Heart left ventricle (tissue), 16 donors: ENCODE data around the gene SFN. TPM values are rescaled to one million over a fixed set of nuclear protein-coding genes. Genes with fewer than 3 reads are reported as not detected.

Experiments
- ATAC-seq, 4 donors: fragments of 200-7000 bp; cut with Tn5 transposase; one replicate each; pipeline ENCODE4 v1.9.1; 2020 to 2022; ENCODE audit warnings: moderate library complexity in 4 of 4, mild to moderate bottlenecking in 3 of 4, moderate number of reproducible peaks in 1 of 4
- DNase-seq, 5 donors: peaks; one replicate each; pipeline ENCODE4 v3.0.0-alpha.2; 2020
- H3K27ac ChIP-seq, 12 donors: fragments of 200-600 bp; sonication (generic) in 4 of 12; one replicate each; pipeline versions ENCODE4 v1.5.0 to v1.8.0; 2016 to 2022; ENCODE audit warnings: mild to moderate bottlenecking in 2 of 12
- H3K27me3 ChIP-seq, 9 donors: fragments of 200-600 bp; sonication (generic) in 2 of 9; one replicate each; pipeline versions ENCODE4 v1.5.1 to v1.8.0; 2016 to 2022; ENCODE audit warnings: mild to moderate bottlenecking in 3 of 9
- H3K36me3 ChIP-seq, 9 donors: fragments of 200-600 bp; sonication (generic) in 2 of 9; one replicate each; pipeline versions ENCODE4 v1.5.0 to v1.8.0; 2018 to 2022; ENCODE audit warnings: mild to moderate bottlenecking in 2 of 9
- H3K4me1 ChIP-seq, 12 donors: fragments of 200-600 bp; sonication (generic) in 4 of 12; one replicate each; pipeline versions ENCODE4 v1.5.0 to v1.8.0; 2016 to 2022; ENCODE audit warnings: mild to moderate bottlenecking in 3 of 12
- H3K4me3 ChIP-seq, 12 donors: fragments of 200-600 bp; sonication (generic) in 4 of 12; one replicate each; pipeline versions ENCODE4 v1.5.0 to v1.8.0; 2017 to 2022; ENCODE audit warnings: mild to moderate bottlenecking in 9 of 12, moderate library complexity in 4 of 12
- H3K9me3 ChIP-seq, 12 donors: fragments of 200-600 bp; sonication (generic) in 4 of 12; one replicate each; pipeline versions ENCODE4 v1.5.0 to v1.8.0; 2016 to 2022; ENCODE audit warnings: mild to moderate bottlenecking in 1 of 12
- CTCF ChIP-seq, 12 donors: fragments of 200-600 bp; sonication (generic) in 4 of 12; IDR thresholded peaks; one replicate each; pipeline versions ENCODE4 v1.5.0 to v1.8.0; 2018 to 2022; ENCODE audit warnings: antibody characterized with exemption in 12 of 12, mild to moderate bottlenecking in 5 of 12
- POLR2A ChIP-seq, 2 donors: fragments of 450-650 bp; IDR thresholded peaks; one replicate each; pipeline ENCODE4 v1.6.1; 2017; ENCODE audit warnings: antibody characterized with exemption in 2 of 2, mild to moderate bottlenecking in 2 of 2, moderate library complexity in 2 of 2
- WGBS, 4 donors: extraction: QIAGEN DNeasy Blood & Tissue Kit in 2 of 4; methylation state at CpG; one replicate each; pipeline versions ENCODE4 v1.1.5 to v1.1.7; 2013 to 2018; 5-methylcytosine and 5-hydroxymethylcytosine counted together
- intact Hi-C, 10 donors: fragments of 100-400 bp; cut with DNase I; formaldehyde crosslinking; loops; one replicate each; pipeline versions ENCODE4 v1.11.1 to v1.14.2; 2022
- polyA plus RNA-seq, 2 donors: library from polyadenylated mRNA; stranded (reverse); fragments of 200-250 nt; gene quantifications; one replicate each; pipeline ENCODE4 v1.2.3, GENCODE V29; 2013
- total RNA-seq, 9 donors: library from RNA; depleted of rRNA in 2 of 9; stranded (reverse); fragments of >200 nt in 2 of 9; fragmentation: NEBNext Ultra II Directional in 3 of 9; extraction: Animal tissue kit (Norgen Biotek cat#: 25700) in 3 of 9; gene quantifications; one replicate each; pipeline versions ENCODE4 v1.1.0 to v1.2.4, GENCODE V29; 2016 to 2023
- donor health status: ischemic (EF 13 %, LVEDD 7.1; RV severe dilation, severe dysfunction).
- donor health status: healthy with polysubstance abuse.
- donor health status: DM: no; HTN: yes; CAD: no.
- donor health status: DM: no; HTN: no; CAD: no.
- donor health status: ischemic (EF 25% LVEDD 6.9; RV normal size, moderate dysfunction).
- donor health status: ischemic (EF 25% LVEDD 5.7; RV mildly dilated, moderate dysfunction).
- donor health status: healthy.
- donor health status: DM: yes; HTN: yes; CAD: no.
- donor health status: ischemic (EF 35%, LVEDD 5.7; RV mildly dilated, moderate dysfunction).
- donor health status: nonischemic (EF 11% LVEDD 7.7; RV severe dilation, severe dysfunction).
- donor health status: DM: yes; HTN: yes; CAD: no.
- donor health status: PGD.
- donor health status: ischemic (EF 29% LVEDD 5.4; RV normal size, mild dysfunction).
- donor health status: nonischemic (EF 23%, LVEDD 6.1; RV moderate dilation, normal function).

SFN gene
- total and polyA plus RNA-seq, 11 donors, result 0.11 to 0.42 (median 0.31) TPM; not detected in 7

- Histone ChIP-seq H3K9me3 (no peaks in the 10 kb centered on the region), H3K36me3 (peaks cover 3 to 100% (median 96%) of the 10 kb centered on the region in 9 donors), H3K27ac (no peak overlapping the region), H3K4me3 (no peak overlapping the region), H3K27me3 (no peaks in the 10 kb centered on the region), H3K4me1 (peaks cover 0 to 12% (median 1%) of the 10 kb centered on the region in 12 donors)
- ATAC-seq (no peak), DNase-seq (no peak)
- TF ChIP-seq CTCF (IDR thresholded peaks at IDR 0.05) (no peak), POLR2A (IDR thresholded peaks at IDR 0.05) (no peak)
- intact Hi-C loops, result no loop called here
- WGBS, 4 donors, result 85 to 92% (median 89%) methylated on average over 5 of the region's 5 CpGs
Observed at GRCh38 chr1:26882696-26883463, 19.9 kb downstream of the SFN start.

- TF ChIP-seq POLR2A (IDR thresholded peaks at IDR 0.05) (no peak), CTCF (IDR thresholded peaks at IDR 0.05) (peak in 8 of 12 donors; percentile 8 to 43 (median 30))
Observed at GRCh38 chr1:26887125-26887524, 24.2 kb downstream of the SFN start.

GRCh38 chr1:26888231-26888630 lies 25.3 kb downstream of the SFN start:
- Histone ChIP-seq H3K9me3 (no peaks in the 10 kb centered on the region), H3K27ac (no peak overlapping the region), H3K4me1 (peaks cover 4 to 35% (median 21%) of the 10 kb centered on the region in 12 donors), H3K36me3 (peaks cover 3 to 85% (median 72%) of the 10 kb centered on the region in 9 donors), H3K4me3 (peak overlapping the region in 1 of 12 donors; percentile 86), H3K27me3 (no peaks in the 10 kb centered on the region)
- DNase-seq (no peak), ATAC-seq (no peak)
- TF ChIP-seq CTCF (IDR thresholded peaks at IDR 0.05) (no peak), POLR2A (IDR thresholded peaks at IDR 0.05) (no peak)
- intact Hi-C loops, result no loop called here
- WGBS, 4 donors, result 88 to 100% (median 91%) methylated on average over 1 of the region's 1 CpG

More at GRCh38 chr1:26887125-26887524, 24.2 kb downstream of the SFN start:
- intact Hi-C loops, result no loop called here
- ATAC-seq, result peak; percentile 14 to 40 (median 29)
- Histone ChIP-seq H3K4me1 (peaks cover 4 to 35% (median 21%) of the 10 kb centered on the region in 12 donors), H3K27ac (peak overlapping the region in 1 of 12 donors; percentile 18), H3K36me3 (peaks cover 3 to 85% (median 72%) of the 10 kb centered on the region in 9 donors), H3K9me3 (no peaks in the 10 kb centered on the region), H3K27me3 (no peaks in the 10 kb centered on the region), H3K4me3 (no peak overlapping the region)
- DNase-seq, result no peak
- WGBS, 4 donors, result 44 to 77% (median 60%) methylated on average over 1 of the region's 1 CpG
